ENCODE data around the gene EVPL.

DNA sequence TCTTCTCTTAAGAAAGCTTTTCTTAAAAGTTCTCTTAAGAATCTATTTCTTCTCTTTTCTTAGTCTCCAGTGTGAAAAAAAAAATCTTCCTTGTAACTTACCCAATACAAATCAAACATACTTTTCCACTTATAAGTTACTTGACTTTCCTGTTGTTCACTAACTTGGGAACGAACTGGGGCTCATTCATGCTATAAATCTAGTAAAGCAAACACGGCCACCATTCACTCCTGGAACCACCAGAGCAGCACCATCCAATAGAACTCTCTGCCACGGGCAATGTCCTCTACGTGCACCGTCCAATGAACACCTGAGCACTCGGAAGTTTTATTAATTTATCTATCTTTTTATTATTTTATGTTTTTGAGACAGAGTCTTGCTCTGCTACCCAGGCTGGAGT lies 24.5 kb upstream of the EVPL start:
- TF ChIP-seq, protein P1, sequence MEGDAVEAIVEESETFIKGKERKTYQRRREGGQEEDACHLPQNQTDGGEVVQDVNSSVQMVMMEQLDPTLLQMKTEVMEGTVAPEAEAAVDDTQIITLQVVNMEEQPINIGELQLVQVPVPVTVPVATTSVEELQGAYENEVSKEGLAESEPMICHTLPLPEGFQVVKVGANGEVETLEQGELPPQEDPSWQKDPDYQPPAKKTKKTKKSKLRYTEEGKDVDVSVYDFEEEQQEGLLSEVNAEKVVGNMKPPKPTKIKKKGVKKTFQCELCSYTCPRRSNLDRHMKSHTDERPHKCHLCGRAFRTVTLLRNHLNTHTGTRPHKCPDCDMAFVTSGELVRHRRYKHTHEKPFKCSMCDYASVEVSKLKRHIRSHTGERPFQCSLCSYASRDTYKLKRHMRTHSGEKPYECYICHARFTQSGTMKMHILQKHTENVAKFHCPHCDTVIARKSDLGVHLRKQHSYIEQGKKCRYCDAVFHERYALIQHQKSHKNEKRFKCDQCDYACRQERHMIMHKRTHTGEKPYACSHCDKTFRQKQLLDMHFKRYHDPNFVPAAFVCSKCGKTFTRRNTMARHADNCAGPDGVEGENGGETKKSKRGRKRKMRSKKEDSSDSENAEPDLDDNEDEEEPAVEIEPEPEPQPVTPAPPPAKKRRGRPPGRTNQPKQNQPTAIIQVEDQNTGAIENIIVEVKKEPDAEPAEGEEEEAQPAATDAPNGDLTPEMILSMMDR (optimal IDR thresholded peaks at IDR 0.05 in 1 of 3, IDR thresholded peaks at IDR 0.05 in 1 of 3, conservative IDR thresholded peaks at IDR 0.05 in 1 of 3; ENCODE audit: extremely low read depth in 1 of 3, insufficient read depth in 2 of 3, low read length in 3 of 3): no peak
- TF ChIP-seq EZH2 (IDR thresholded peaks at IDR 0.05; ENCODE audit: low read length): no peak
